GM12878 (cell line): ENCODE measurements around the gene ZMAT3.

Experiments
- CBFB ChIP-seq: IDR thresholded peaks from 2 replicates; pipeline ENCODE4 v1.6.1; 2016; ENCODE audit warnings: antibody characterized with exemption, low read depth
- CHD4 ChIP-seq: fragments of 200-600 bp; sonication (generic); IDR thresholded peaks from 2 replicates; pipeline ENCODE4 v1.6.1; 2016; ENCODE audit warnings: mild to moderate bottlenecking
- HDAC2 ChIP-seq: fragments of 200-600 bp; sonication (generic); IDR thresholded peaks from 2 replicates; pipeline ENCODE4 v1.6.1; 2017
- SMARCA5 ChIP-seq: fragments of 450-650 bp; IDR thresholded peaks from 2 replicates; pipeline ENCODE4 v1.6.1; 2017; ENCODE audit warnings: mild to moderate bottlenecking
- SUZ12 ChIP-seq: fragments of 200-600 bp; sonication (generic); IDR thresholded peaks from one replicate; pipeline ENCODE4 v1.6.1; 2018; ENCODE audit warnings: antibody characterized with exemption, mild to moderate bottlenecking; ENCODE audit not compliant: unreplicated experiment
- TF ChIP-seq, protein P1 (sequence below), 3 experiments: IDR thresholded peaks in 2 of 3; conservative IDR thresholded peaks in 1 of 3; 2 replicates each; pipeline ENCODE4 v1.5.1; 2011; ENCODE audit warnings: low read depth in 3 of 3, low read length in 3 of 3, mild to moderate bottlenecking in 3 of 3, control low read depth in 2 of 3, moderate library complexity in 2 of 3, inconsistent platforms in 1 of 3, mixed read lengths in 1 of 3; ENCODE audit not compliant: control insufficient read depth in 2 of 3, insufficient read depth in 1 of 3; ENCODE audit errors: extremely low read depth in 1 of 3

DNA sequence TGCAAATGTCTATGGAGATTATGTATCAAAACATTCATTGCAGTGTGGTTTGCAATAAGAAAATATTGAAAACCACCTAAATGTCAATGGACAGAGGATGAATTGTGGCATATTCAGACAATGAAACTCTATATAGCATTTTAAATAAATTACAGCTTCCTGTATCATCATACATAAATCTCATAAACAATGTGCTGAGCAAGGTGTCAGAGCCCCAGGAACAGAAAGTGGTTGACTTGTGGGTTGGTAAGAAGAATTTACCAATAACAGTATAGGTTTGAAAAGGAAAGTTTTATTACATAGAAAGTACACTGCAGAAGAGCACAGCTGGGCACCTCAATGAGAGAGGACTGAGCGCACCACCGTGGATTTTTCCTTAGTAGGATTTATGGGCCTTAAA is 75.2 kb downstream of the ZMAT3 start:
- TF ChIP-seq SMARCA5 (no peak), CBFB (no peak), HDAC2 (no peak), SUZ12 (no peak), CHD4 (no peak)
- TF ChIP-seq, protein P1, sequence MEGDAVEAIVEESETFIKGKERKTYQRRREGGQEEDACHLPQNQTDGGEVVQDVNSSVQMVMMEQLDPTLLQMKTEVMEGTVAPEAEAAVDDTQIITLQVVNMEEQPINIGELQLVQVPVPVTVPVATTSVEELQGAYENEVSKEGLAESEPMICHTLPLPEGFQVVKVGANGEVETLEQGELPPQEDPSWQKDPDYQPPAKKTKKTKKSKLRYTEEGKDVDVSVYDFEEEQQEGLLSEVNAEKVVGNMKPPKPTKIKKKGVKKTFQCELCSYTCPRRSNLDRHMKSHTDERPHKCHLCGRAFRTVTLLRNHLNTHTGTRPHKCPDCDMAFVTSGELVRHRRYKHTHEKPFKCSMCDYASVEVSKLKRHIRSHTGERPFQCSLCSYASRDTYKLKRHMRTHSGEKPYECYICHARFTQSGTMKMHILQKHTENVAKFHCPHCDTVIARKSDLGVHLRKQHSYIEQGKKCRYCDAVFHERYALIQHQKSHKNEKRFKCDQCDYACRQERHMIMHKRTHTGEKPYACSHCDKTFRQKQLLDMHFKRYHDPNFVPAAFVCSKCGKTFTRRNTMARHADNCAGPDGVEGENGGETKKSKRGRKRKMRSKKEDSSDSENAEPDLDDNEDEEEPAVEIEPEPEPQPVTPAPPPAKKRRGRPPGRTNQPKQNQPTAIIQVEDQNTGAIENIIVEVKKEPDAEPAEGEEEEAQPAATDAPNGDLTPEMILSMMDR (IDR thresholded peaks at IDR 0.05 in 2 of 3, conservative IDR thresholded peaks at IDR 0.05 in 1 of 3; ENCODE audit: control insufficient read depth in 2 of 3, extremely low read depth in 1 of 3, insufficient read depth in 1 of 3, low read depth in 3 of 3, low read length in 3 of 3) = no peak
